ENCODE data around the gene LPO. TPM values are rescaled to one million over a fixed set of nuclear protein-coding genes. Genes with fewer than 3 reads are reported as not detected.

The LPO gene
- total RNA-seq, 1 experiment from 2014 or later: not detected

GRCh38 chr17:58268774-58269556 lies 30.6 kb downstream of the LPO start:
- no peak for ATAC-seq
- no peaks in the 10 kb centered on the region for H4K20me1 ChIP-seq (ENCODE audit: low read length)
- no peak for DNase-seq
- no peaks in the 10 kb centered on the region for H3F3A ChIP-seq (ENCODE audit: low read length, unreplicated experiment)
- intact Hi-C loops (cut with micrococcal nuclease): no loop called here
- no peaks in the 10 kb centered on the region for H3K79me2 ChIP-seq (ENCODE audit: low read length)
- no peak overlapping the region for H3K9ac ChIP-seq (ENCODE audit: low read length)
- TF ChIP-seq EZH2phosphoT487 (IDR thresholded peaks at IDR 0.05; ENCODE audit: borderline replicate concordance, low read length) (no peak), CTCF (conservative IDR thresholded peaks at IDR 0.05; ENCODE audit: low read depth, low read length) (no peak), EZH2 (IDR thresholded peaks at IDR 0.05; ENCODE audit: low read length, unreplicated experiment) (no peak)
- ChIA-PET POLR2A (ENCODE audit: unreplicated experiment) (no interaction called here), CTCF (no interaction called here)
- no peaks in the 10 kb centered on the region for H3K9me3 ChIP-seq (ENCODE audit: low read length)
- no peak overlapping the region for H3K4me2 ChIP-seq (ENCODE audit: low read length)
- H2AFZ ChIP-seq (ENCODE audit: low read length): no peak overlapping the region
- H3K4me1 ChIP-seq (ENCODE audit: insufficient read depth, low read length): no peaks in the 10 kb centered on the region
- H3K9me2 ChIP-seq (replicated peaks; ENCODE audit: low read length): no peaks in the 10 kb centered on the region
- no peaks in the 10 kb centered on the region for H3K36me3 ChIP-seq (ENCODE audit: low read depth, low read length)
- no peak overlapping the region for H3K27ac ChIP-seq (ENCODE audit: low read length)
- no peak overlapping the region for H3K4me3 ChIP-seq (ENCODE audit: low read length)
- BruUV-seq (replicated peaks): no TSS peak
- peaks cover 53% of the 10 kb centered on the region for H3K27me3 ChIP-seq (ENCODE audit: low read length)

GRCh38 chr17:58269557-58270291 lies 31.3 kb downstream of the LPO start:
- intact Hi-C loops (cut with micrococcal nuclease): no loop called here
- no peak for ATAC-seq
- Histone ChIP-seq H3K36me3 (ENCODE audit: low read depth, low read length) (no peaks in the 10 kb centered on the region), H3K27me3 (ENCODE audit: low read length) (peaks cover 48% of the 10 kb centered on the region), H3K4me1 (ENCODE audit: insufficient read depth, low read length) (no peaks in the 10 kb centered on the region), H3K9me3 (ENCODE audit: low read length) (no peaks in the 10 kb centered on the region), H3K9me2 (replicated peaks; ENCODE audit: low read length) (no peaks in the 10 kb centered on the region), H2AFZ (ENCODE audit: low read length) (no peak overlapping the region), H3K79me2 (ENCODE audit: low read length) (no peaks in the 10 kb centered on the region), H3K27ac (ENCODE audit: low read length) (no peak overlapping the region), H3F3A (ENCODE audit: low read length, unreplicated experiment) (no peaks in the 10 kb centered on the region), H4K20me1 (ENCODE audit: low read length) (no peaks in the 10 kb centered on the region), H3K4me2 (ENCODE audit: low read length) (no peak overlapping the region), H3K4me3 (ENCODE audit: low read length) (no peak overlapping the region), H3K9ac (ENCODE audit: low read length) (no peak overlapping the region)
- ChIA-PET POLR2A (ENCODE audit: unreplicated experiment) (no interaction called here), CTCF (no interaction called here)
- BruUV-seq (replicated peaks): no TSS peak
- no peak for TF ChIP-seq EZH2 (IDR thresholded peaks at IDR 0.05; ENCODE audit: low read length, unreplicated experiment)
- no peak for TF ChIP-seq CTCF (conservative IDR thresholded peaks at IDR 0.05; ENCODE audit: low read depth, low read length)
- TF ChIP-seq EZH2phosphoT487 (IDR thresholded peaks at IDR 0.05; ENCODE audit: borderline replicate concordance, low read length): no peak
- DNase-seq: no peak

All from PC-3 (cell line).